ENCODE measurements around the gene ISLR2.

Gene ISLR2

GRCh38 chr15:74129586-74130154 is 716 bp upstream of the ISLR2 start:
- DNase-seq, result no peak

- no peak for DNase-seq
Measured at GRCh38 chr15:74130849-74131627, 652 bp downstream of the ISLR2 start.

- no peak for DNase-seq
Measured at GRCh38 chr15:74131628-74132413, 1.4 kb downstream of the ISLR2 start.

- no peak for DNase-seq
Measured at GRCh38 chr15:74132681-74133651, 2.6 kb downstream of the ISLR2 start.

GRCh38 chr15:74133694-74134386 is 3.5 kb downstream of the ISLR2 start:
- DNase-seq, result no peak

- DNase-seq, result no peak
Measured at GRCh38 chr15:74134387-74135027, 4.1 kb downstream of the ISLR2 start.

- DNase-seq, result no peak
Measured at GRCh38 chr15:74135041-74135565, 4.7 kb downstream of the ISLR2 start.

- DNase-seq, result no peak
Measured at GRCh38 chr15:74136540-74136813, 6.1 kb downstream of the ISLR2 start.

GRCh38 chr15:74136814-74137536 is 6.6 kb downstream of the ISLR2 start:
- DNase-seq, result no peak

GRCh38 chr15:74137537-74137894 is 7.1 kb downstream of the ISLR2 start:
- DNase-seq, result no peak

- no peak for DNase-seq
Measured at GRCh38 chr15:74138642-74139041, 8.3 kb downstream of the ISLR2 start.

- no peak for DNase-seq
Measured at GRCh38 chr15:74141591-74141990, 11.2 kb downstream of the ISLR2 start.

GRCh38 chr15:74144153-74144775 is 13.9 kb downstream of the ISLR2 start:
- DNase-seq, result no peak

- no peak for DNase-seq
Measured at GRCh38 chr15:74146277-74146800, 16.0 kb downstream of the ISLR2 start.

- DNase-seq, result no peak
Measured at GRCh38 chr15:74147051-74147450, 16.7 kb downstream of the ISLR2 start.

- DNase-seq, result no peak
Measured at GRCh38 chr15:74155766-74156417, 25.5 kb downstream of the ISLR2 start.

GRCh38 chr15:74156678-74157411 is 26.5 kb downstream of the ISLR2 start:
- no peak for DNase-seq

GRCh38 chr15:74157868-74158827 is 27.8 kb downstream of the ISLR2 start:
- DNase-seq, result no peak
